H1 (cell line): ENCODE results near the gene FRMD7. TPM values are rescaled to one million over a fixed set of nuclear protein-coding genes. Genes with fewer than 3 reads are reported as not detected.

Experiments
- CTCF ChIA-PET: fragments of 300-600 bp; sonication (Branson Sonifier 250); formaldehyde crosslinking; loops from one replicate; lab custom pipeline; 2021; ENCODE audit not compliant: partially characterized antibody; lab: Charles Lee
- POLR2A ChIA-PET: fragments of 300-600 bp; sonication (Branson Sonifier 250); formaldehyde crosslinking; loops from one replicate; lab custom pipeline; 2021; ENCODE audit warnings: inconsistent platforms; ENCODE audit not compliant: partially characterized antibody; lab: Charles Lee
- DNase-seq, 2 experiments: peaks; one replicate each; pipeline versions ENCODE4 v3.0.0 to v3.0.0-alpha.2; 2010 to 2022; ENCODE audit warnings: low spot score in 2 of 2, low read depth in 1 of 2, mixed read lengths in 1 of 2
- FAIRE-seq: peaks from 2 replicates; lab custom pipeline; 2011; peaks lifted over from hg19 to GRCh38; lab: Jason Lieb, UNC
- H2AFZ ChIP-seq: 2 replicates; pipeline ENCODE4 v1.8.1; 2012; ENCODE audit warnings: low read length, inconsistent platforms
- H2AK5ac ChIP-seq: 2 replicates; pipeline ENCODE4 v1.6.1; 2013; ENCODE audit warnings: low read depth, low read length
- H2BK120ac ChIP-seq: replicated peaks from 2 replicates; pipeline ENCODE3; 2013; ENCODE audit warnings: low read depth, low read length, inconsistent platforms
- H2BK12ac ChIP-seq: 2 replicates; pipeline ENCODE4 v1.6.1; 2013; ENCODE audit warnings: low read depth, low read length
- H2BK15ac ChIP-seq: 2 replicates; pipeline ENCODE4 v1.6.1; 2013; ENCODE audit warnings: low read length
- H2BK20ac ChIP-seq: 2 replicates; pipeline ENCODE4 v1.6.1; 2013; ENCODE audit warnings: low read length
- H2BK5ac ChIP-seq: 2 replicates; pipeline ENCODE4 v1.6.1; 2013; ENCODE audit warnings: low read depth, low read length
- H3K14ac ChIP-seq: 2 replicates; pipeline ENCODE4 v1.6.1; 2013; ENCODE audit warnings: inconsistent platforms; ENCODE audit not compliant: insufficient read length
- H3K18ac ChIP-seq: 2 replicates; pipeline ENCODE4 v1.6.1; 2013; ENCODE audit warnings: low read length; ENCODE audit errors: extremely low read depth
- H3K23ac ChIP-seq: 2 replicates; pipeline ENCODE4 v1.6.1; 2013; ENCODE audit warnings: inconsistent platforms; ENCODE audit not compliant: insufficient read length
- H3K23me2 ChIP-seq: 2 replicates; pipeline ENCODE4 v1.6.1; 2013; ENCODE audit warnings: low read depth, low read length
- H3K27ac ChIP-seq: 2 replicates; pipeline ENCODE4 v1.6.1; 2011; ENCODE audit warnings: low read depth, low read length, inconsistent platforms
- H3K27me3 ChIP-seq, 4 experiments: replicated peaks in 1 of 4; 1 replicate in 1 of 4; 2 replicates in 3 of 4; pipeline versions ENCODE4 v1.6.1 to v1.8.1; 2011 to 2013; ENCODE audit warnings: low read length in 3 of 4, mild to moderate bottlenecking in 3 of 4, inconsistent platforms in 2 of 4, mixed read lengths in 2 of 4, moderate library complexity in 1 of 4; ENCODE audit not compliant: control insufficient read depth in 3 of 4, insufficient read depth in 3 of 4; ENCODE audit errors: extremely low read depth in 1 of 4
- H3K36me3 ChIP-seq, 4 experiments: 2 replicates each; pipeline versions ENCODE4 v1.6.1 to v1.8.1; 2011 to 2013; ENCODE audit warnings: mild to moderate bottlenecking in 4 of 4, low read length in 3 of 4, moderate library complexity in 2 of 4, control low read depth in 1 of 4, inconsistent platforms in 1 of 4; ENCODE audit not compliant: insufficient read depth in 4 of 4, control insufficient read depth in 2 of 4
- H3K4ac ChIP-seq: replicated peaks from 2 replicates; pipeline ENCODE3; 2013; ENCODE audit warnings: low read length, low read depth, mixed read lengths, inconsistent platforms; ENCODE audit not compliant: insufficient read length
- H3K4me1 ChIP-seq, 4 experiments: replicated peaks in 1 of 4; 1 replicate in 1 of 4; 2 replicates in 3 of 4; pipeline versions ENCODE4 v1.6.1 to v1.8.1; 2011 to 2013; ENCODE audit warnings: low read length in 3 of 4, inconsistent platforms in 2 of 4, mixed read lengths in 1 of 4; ENCODE audit not compliant: insufficient read depth in 4 of 4, control insufficient read depth in 3 of 4
- H3K4me2 ChIP-seq, 2 experiments: 2 replicates each; pipeline versions ENCODE4 v1.6.1 to v1.8.1; 2011 to 2013; ENCODE audit warnings: low read depth in 2 of 2, low read length in 2 of 2, control low read depth in 1 of 2, inconsistent platforms in 1 of 2, mild to moderate bottlenecking in 1 of 2; ENCODE audit not compliant: insufficient read depth in 1 of 2
- H3K4me3 ChIP-seq, 4 experiments: fragments of 200-600, 300-600 bp in 1 of 4; sonication (generic), shearing (Covaris generic), sonication (Bioruptor Twin) in 1 of 4; 2 replicates each; pipeline versions ENCODE4 v1.5.1 to v1.8.1; 2011 to 2016; ENCODE audit warnings: low read length in 4 of 4, low read depth in 3 of 4, control low read depth in 2 of 4, inconsistent platforms in 2 of 4, mild to moderate bottlenecking in 2 of 4, mixed read lengths in 1 of 4, moderate library complexity in 1 of 4; ENCODE audit not compliant: insufficient read depth in 2 of 4; ENCODE audit errors: extremely low read depth in 1 of 4
- H3K56ac ChIP-seq: replicated peaks from 2 replicates; pipeline ENCODE3; 2013; ENCODE audit warnings: low read depth, mild to moderate bottlenecking, mixed read lengths, low read length, inconsistent platforms; ENCODE audit not compliant: insufficient read length
- H3K79me1 ChIP-seq: 2 replicates; pipeline ENCODE4 v1.6.1; 2013; ENCODE audit warnings: low read depth, low read length, control low read depth
- H3K79me2 ChIP-seq, 2 experiments: 2 replicates each; pipeline versions ENCODE4 v1.6.1 to v1.8.1; 2012 to 2013; ENCODE audit warnings: low read length in 2 of 2, mild to moderate bottlenecking in 2 of 2, inconsistent platforms in 1 of 2; ENCODE audit not compliant: insufficient read depth in 2 of 2, control insufficient read depth in 1 of 2
- H3K9ac ChIP-seq, 4 experiments: replicated peaks in 1 of 4; 1 replicate in 1 of 4; 2 replicates in 3 of 4; pipeline versions ENCODE4 v1.6.1 to v1.8.1; 2011 to 2013; ENCODE audit warnings: low read depth in 3 of 4, low read length in 3 of 4, control low read depth in 2 of 4, mild to moderate bottlenecking in 2 of 4, moderate library complexity in 2 of 4, inconsistent platforms in 1 of 4; ENCODE audit errors: extremely low read depth in 1 of 4
- H3K9me3 ChIP-seq, 2 experiments: 2 replicates each; pipeline versions ENCODE4 v1.6.1 to v1.8.1; 2012 to 2013; ENCODE audit warnings: mild to moderate bottlenecking in 2 of 2, moderate library complexity in 2 of 2, control low read depth in 1 of 2, inconsistent platforms in 1 of 2, low read depth in 1 of 2, low read length in 1 of 2, mixed read lengths in 1 of 2; ENCODE audit not compliant: insufficient read depth in 2 of 2
- H4K20me1 ChIP-seq, 2 experiments: replicated peaks in 1 of 2; 2 replicates each; pipeline versions ENCODE3 to v1.8.1; 2011 to 2013; ENCODE audit warnings: inconsistent platforms in 2 of 2, low read length in 2 of 2, mild to moderate bottlenecking in 1 of 2; ENCODE audit not compliant: insufficient read depth in 2 of 2, control insufficient read depth in 1 of 2
- H4K5ac ChIP-seq: 2 replicates; pipeline ENCODE4 v1.6.1; 2013; ENCODE audit warnings: low read length, low read depth, mixed read lengths, inconsistent platforms; ENCODE audit not compliant: insufficient read length
- H4K8ac ChIP-seq: 2 replicates; pipeline ENCODE4 v1.8.0; 2013; ENCODE audit warnings: mild to moderate bottlenecking, moderate library complexity, low read length, inconsistent platforms; ENCODE audit not compliant: insufficient read depth; ENCODE audit errors: extremely low read depth
- H4K91ac ChIP-seq: replicated peaks from 2 replicates; pipeline ENCODE3; 2013; ENCODE audit warnings: low read length, mixed read lengths, inconsistent platforms; ENCODE audit not compliant: insufficient read length
- ASH2L ChIP-seq: fragments of 200-600, 300-600 bp; sonication (generic); IDR thresholded peaks from one replicate; pipeline ENCODE4 v1.7.1; 2017; ENCODE audit warnings: low read length
- BRCA1 ChIP-seq: IDR thresholded peaks from 2 replicates; pipeline ENCODE4 v1.6.1; 2012; ENCODE audit warnings: low read depth, low read length, improper control_type of control experiment
- CBX5 ChIP-seq: fragments of 300-800, 300-1000 bp; sonication (generic); IDR thresholded peaks from 2 replicates; pipeline ENCODE4 v1.7.1; 2016; ENCODE audit warnings: antibody characterized with exemption, low read length, low read depth
- GTF2F1 ChIP-seq: IDR thresholded peaks from 2 replicates; pipeline ENCODE4 v1.6.1; 2012; ENCODE audit warnings: low read depth, low read length, improper control_type of control experiment, borderline replicate concordance
- HDAC6 ChIP-seq: IDR thresholded peaks from one replicate; pipeline ENCODE4 v1.7.1; 2012; ENCODE audit warnings: low read depth, mild to moderate bottlenecking, inconsistent platforms, low read length, moderate library complexity
- JUND ChIP-seq: IDR thresholded peaks from 2 replicates; pipeline ENCODE4 v1.6.1; 2011; ENCODE audit warnings: mild to moderate bottlenecking, improper control_type of control experiment, low read length
- KDM4A ChIP-seq: IDR thresholded peaks from one replicate; pipeline ENCODE4 v1.7.1; 2012; ENCODE audit warnings: low read depth, mild to moderate bottlenecking, moderate library complexity, low read length, inconsistent platforms; ENCODE audit not compliant: severe bottlenecking
- MAFK ChIP-seq: IDR thresholded peaks from 2 replicates; pipeline ENCODE4 v1.6.1; 2012; ENCODE audit warnings: low read depth, mild to moderate bottlenecking, improper control_type of control experiment, low read length
- SIRT6 ChIP-seq: IDR thresholded peaks from one replicate; pipeline ENCODE4 v1.7.1; 2012; ENCODE audit warnings: low read length, inconsistent platforms
- SIX5 ChIP-seq: IDR thresholded peaks from 2 replicates; pipeline ENCODE4 v1.6.1; 2011; ENCODE audit warnings: mild to moderate bottlenecking, low read depth, low read length
- SP4 ChIP-seq: IDR thresholded peaks from 2 replicates; pipeline ENCODE4 v1.6.1; 2012; ENCODE audit warnings: low read length, inconsistent platforms
- TAF1 ChIP-seq: IDR thresholded peaks from 2 replicates; pipeline ENCODE4 v1.6.1; 2011; ENCODE audit warnings: mild to moderate bottlenecking, low read depth, low read length
- TEAD4 ChIP-seq: IDR thresholded peaks from 2 replicates; pipeline ENCODE4 v1.6.1; 2012; ENCODE audit warnings: low read depth, low read length, inconsistent platforms, mixed read lengths
- YY1 ChIP-seq: IDR thresholded peaks from 2 replicates; pipeline ENCODE4 v1.6.1; 2011; ENCODE audit warnings: low read depth, mild to moderate bottlenecking, low read length
- WGBS, 2 experiments: shearing (Covaris generic) in 1 of 2; methylation state at CpG; one replicate each; pipeline versions ENCODE4 v1.1.6 to v1.1.7; 2013 to 2015; ENCODE audit warnings: low lambda C conversion rate in 2 of 2, mixed read lengths in 2 of 2, inconsistent platforms in 1 of 2, low coverage in 1 of 2, missing lambda C conversion rate in 1 of 2; ENCODE audit not compliant: insufficient replicate concordance in 2 of 2, insufficient coverage in 1 of 2, insufficient read length in 1 of 2; ENCODE audit errors: extremely low coverage in 1 of 2, missing lambda C conversion rate in 1 of 2; 5-methylcytosine and 5-hydroxymethylcytosine counted together
- polyA plus RNA-seq, 7 experiments: library from polyadenylated mRNA; depleted of rRNA in 3 of 7; stranded (reverse) in 5 of 7; unstranded in 2 of 7; fragments of >200 nt in 5 of 7; fragments of 200-250 nt in 2 of 7; gene quantifications; 1 replicate in 5 of 7; 2 replicates in 1 of 7; 4 replicates in 1 of 7; pipeline versions ENCODE4 v1.2.1 to v1.2.3, GENCODE V29; 2011 to 2013; ENCODE audit warnings: missing spikeins in 2 of 7, mixed read lengths in 2 of 7
- total RNA-seq: library from RNA; stranded (reverse); fragmentation: NEBNext Ultra II Directional; extraction: Animal tissue kit (Norgen Biotek cat#: 25700); gene quantifications from 2 replicates; pipeline ENCODE4 v1.2.1, GENCODE V29; 2021
- TF ChIP-seq, protein P1 (sequence below): IDR thresholded peaks from 2 replicates; pipeline ENCODE4 v1.6.1; 2012; ENCODE audit warnings: low read length, inconsistent platforms

The FRMD7 gene
- total and polyA plus RNA-seq, 2 of the 8 experiments (the other 6 are each of a cell fraction or from before 2014, with no cell fraction given): not detected

GRCh38 chrX:132040066-132040465 is 87.8 kb downstream of the FRMD7 start:
- Histone ChIP-seq H3K23ac (no peak overlapping the region), H3K36me3 (no peaks in the 10 kb centered on the region), H3K14ac (no peak overlapping the region), H3K23me2 (no peaks in the 10 kb centered on the region), H3K9me3 (no peaks in the 10 kb centered on the region), H3K27me3 (no peaks in the 10 kb centered on the region), H3K9ac (no peak overlapping the region), H2BK120ac (no peak overlapping the region), H2AFZ (no peak overlapping the region), H2BK5ac (no peak overlapping the region), H4K91ac (no peak overlapping the region), H3K27ac (no peak overlapping the region), H3K4ac (no peak overlapping the region), H2BK15ac (no peak overlapping the region), H3K4me3 (no peak overlapping the region), H4K8ac (no peak overlapping the region), H3K79me1 (no peaks in the 10 kb centered on the region), H3K18ac (no peak overlapping the region), H3K4me1 (peaks cover 2 to 11% (median 4%) of the 10 kb centered on the region in 4 experiments; a peak in 4 of 7 replicates), H3K56ac (no peak overlapping the region), H2BK12ac (no peak overlapping the region), H3K79me2 (peaks cover 0 to 93% of the 10 kb centered on the region in 2 experiments; a peak in 2 of 4 replicates), H4K5ac (no peak overlapping the region), H2BK20ac (no peak overlapping the region), H3K4me2 (no peak overlapping the region), H4K20me1 (peaks cover 0 to 2% of the 10 kb centered on the region in 2 experiments), H2AK5ac (no peak overlapping the region)
- FAIRE-seq: no peak
- no peak for DNase-seq
- POLR2A ChIA-PET: no interaction called here
- CTCF ChIA-PET: no interaction called here
- 79% methylated on average over 2 of the region's 2 CpGs; no CpG with 5 or more reads in 1 of the 2 experiments for WGBS, 2 experiments
- TF ChIP-seq TAF1 (no peak), JUND (no peak), SP4 (no peak), SIX5 (no peak), ASH2L (no peak), GTF2F1 (no peak), SIRT6 (no peak), YY1 (no peak), BRCA1 (no peak), CBX5 (no peak), TEAD4 (no peak), MAFK (no peak), HDAC6 (no peak), KDM4A (no peak)
- TF ChIP-seq, protein P1, sequence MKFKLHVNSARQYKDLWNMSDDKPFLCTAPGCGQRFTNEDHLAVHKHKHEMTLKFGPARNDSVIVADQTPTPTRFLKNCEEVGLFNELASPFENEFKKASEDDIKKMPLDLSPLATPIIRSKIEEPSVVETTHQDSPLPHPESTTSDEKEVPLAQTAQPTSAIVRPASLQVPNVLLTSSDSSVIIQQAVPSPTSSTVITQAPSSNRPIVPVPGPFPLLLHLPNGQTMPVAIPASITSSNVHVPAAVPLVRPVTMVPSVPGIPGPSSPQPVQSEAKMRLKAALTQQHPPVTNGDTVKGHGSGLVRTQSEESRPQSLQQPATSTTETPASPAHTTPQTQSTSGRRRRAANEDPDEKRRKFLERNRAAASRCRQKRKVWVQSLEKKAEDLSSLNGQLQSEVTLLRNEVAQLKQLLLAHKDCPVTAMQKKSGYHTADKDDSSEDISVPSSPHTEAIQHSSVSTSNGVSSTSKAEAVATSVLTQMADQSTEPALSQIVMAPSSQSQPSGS: no peak
